ENCODE measurements around the gene RAP1GAP. TPM values are rescaled to one million over a fixed set of nuclear protein-coding genes. Genes with fewer than 3 reads are reported as not detected.

The RAP1GAP gene
- total and polyA plus RNA-seq, 2 of the 13 experiments (the other 11 are each of a cell fraction or from before 2014, with no cell fraction given), result 11.9 to 37.5 TPM

DNA sequence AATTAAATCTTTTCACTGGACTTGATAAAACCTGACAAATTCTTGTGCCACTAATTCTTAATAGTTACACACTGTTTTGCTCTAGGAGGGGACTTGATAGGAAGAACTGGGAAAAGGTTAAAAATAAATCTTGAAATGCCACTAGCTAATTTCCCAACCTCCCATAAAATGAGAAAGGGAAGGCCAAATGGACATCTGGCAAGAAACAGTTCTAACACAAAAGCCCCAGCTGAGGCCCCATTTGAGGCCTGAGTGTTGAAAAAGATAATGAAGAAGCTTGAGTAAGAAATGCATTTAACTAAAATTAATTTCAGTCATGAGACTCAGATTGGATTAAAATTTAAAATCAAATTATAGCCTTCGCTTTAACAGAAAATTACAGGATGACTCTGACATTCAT is 11.2 kb upstream of the RAP1GAP start (continued):
- TF ChIP-seq, protein P1, sequence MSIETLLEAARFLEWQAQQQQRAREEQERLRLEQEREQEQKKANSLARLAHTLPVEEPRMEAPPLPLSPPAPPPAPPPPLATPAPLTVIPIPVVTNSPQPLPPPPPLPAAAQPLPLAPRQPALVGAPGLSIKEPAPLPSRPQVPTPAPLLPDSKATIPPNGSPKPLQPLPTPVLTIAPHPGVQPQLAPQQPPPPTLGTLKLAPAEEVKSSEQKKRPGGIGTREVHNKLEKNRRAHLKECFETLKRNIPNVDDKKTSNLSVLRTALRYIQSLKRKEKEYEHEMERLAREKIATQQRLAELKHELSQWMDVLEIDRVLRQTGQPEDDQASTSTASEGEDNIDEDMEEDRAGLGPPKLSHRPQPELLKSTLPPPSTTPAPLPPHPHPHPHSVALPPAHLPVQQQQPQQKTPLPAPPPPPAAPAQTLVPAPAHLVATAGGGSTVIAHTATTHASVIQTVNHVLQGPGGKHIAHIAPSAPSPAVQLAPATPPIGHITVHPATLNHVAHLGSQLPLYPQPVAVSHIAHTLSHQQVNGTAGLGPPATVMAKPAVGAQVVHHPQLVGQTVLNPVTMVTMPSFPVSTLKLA (IDR thresholded peaks at IDR 0.05), result no peak
- TF ChIP-seq KDM1A (CRISPR knock-in tag; IDR thresholded peaks at IDR 0.05) (no peak), HIVEP1 (CRISPR knock-in tag; IDR thresholded peaks at IDR 0.05) (no peak), ZNF572 (CRISPR knock-in tag; IDR thresholded peaks at IDR 0.05) (no peak), SAP130 (CRISPR knock-in tag; IDR thresholded peaks at IDR 0.05; ENCODE audit: low read depth) (no peak), ZNF777 (CRISPR knock-in tag; IDR thresholded peaks at IDR 0.05) (no peak), REXO4 (CRISPR knock-in tag; IDR thresholded peaks at IDR 0.05; ENCODE audit: borderline replicate concordance) (no peak), RBAK (CRISPR knock-in tag; IDR thresholded peaks at IDR 0.05) (no peak)
- TF ChIP-seq, protein P2, sequence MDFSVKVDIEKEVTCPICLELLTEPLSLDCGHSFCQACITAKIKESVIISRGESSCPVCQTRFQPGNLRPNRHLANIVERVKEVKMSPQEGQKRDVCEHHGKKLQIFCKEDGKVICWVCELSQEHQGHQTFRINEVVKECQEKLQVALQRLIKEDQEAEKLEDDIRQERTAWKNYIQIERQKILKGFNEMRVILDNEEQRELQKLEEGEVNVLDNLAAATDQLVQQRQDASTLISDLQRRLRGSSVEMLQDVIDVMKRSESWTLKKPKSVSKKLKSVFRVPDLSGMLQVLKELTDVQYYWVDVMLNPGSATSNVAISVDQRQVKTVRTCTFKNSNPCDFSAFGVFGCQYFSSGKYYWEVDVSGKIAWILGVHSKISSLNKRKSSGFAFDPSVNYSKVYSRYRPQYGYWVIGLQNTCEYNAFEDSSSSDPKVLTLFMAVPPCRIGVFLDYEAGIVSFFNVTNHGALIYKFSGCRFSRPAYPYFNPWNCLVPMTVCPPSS (IDR thresholded peaks at IDR 0.05), result no peak
- TF ChIP-seq, protein P3, sequence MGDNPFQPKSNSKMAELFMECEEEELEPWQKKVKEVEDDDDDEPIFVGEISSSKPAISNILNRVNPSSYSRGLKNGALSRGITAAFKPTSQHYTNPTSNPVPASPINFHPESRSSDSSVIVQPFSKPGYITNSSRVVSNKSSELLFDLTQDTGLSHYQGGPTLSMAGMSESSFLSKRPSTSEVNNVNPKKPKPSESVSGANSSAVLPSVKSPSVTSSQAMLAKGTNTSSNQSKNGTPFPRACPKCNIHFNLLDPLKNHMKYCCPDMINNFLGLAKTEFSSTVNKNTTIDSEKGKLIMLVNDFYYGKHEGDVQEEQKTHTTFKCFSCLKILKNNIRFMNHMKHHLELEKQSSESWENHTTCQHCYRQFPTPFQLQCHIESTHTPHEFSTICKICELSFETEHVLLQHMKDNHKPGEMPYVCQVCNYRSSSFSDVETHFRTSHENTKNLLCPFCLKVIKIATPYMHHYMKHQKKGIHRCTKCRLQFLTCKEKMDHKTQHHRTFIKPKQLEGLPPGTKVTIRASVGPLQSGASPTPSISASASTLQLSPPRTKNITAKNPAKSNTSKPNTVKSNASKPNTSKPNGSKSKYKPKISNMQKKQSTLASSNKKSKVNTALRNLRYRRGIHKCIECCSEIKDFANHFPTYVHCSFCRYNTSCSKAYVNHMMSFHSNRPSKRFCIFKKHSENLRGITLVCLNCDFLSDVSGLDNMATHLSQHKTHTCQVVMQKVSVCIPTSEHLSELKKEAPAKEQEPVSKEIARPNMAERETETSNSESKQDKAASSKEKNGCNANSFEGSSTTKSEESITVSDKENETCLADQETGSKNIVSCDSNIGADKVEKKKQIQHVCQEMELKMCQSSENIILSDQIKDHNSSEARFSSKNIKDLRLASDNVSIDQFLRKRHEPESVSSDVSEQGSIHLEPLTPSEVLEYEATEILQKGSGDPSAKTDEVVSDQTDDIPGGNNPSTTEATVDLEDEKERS (CRISPR knock-in tag; IDR thresholded peaks at IDR 0.05), result no peak

All from HepG2 (cell line).